Subcutaneous adipose tissue (tissue), 4 donors: Measurements from ENCODE around the gene CXCL14. TPM values are rescaled to one million over a fixed set of nuclear protein-coding genes. Genes with fewer than 3 reads are reported as not detected.

Source experiments
- total RNA-seq, 4 donors: library from RNA; depleted of rRNA; stranded (reverse); fragments of >200 nt; gene quantifications; one replicate each; pipeline ENCODE4 v1.1.0, GENCODE V29; 2016
- TF ChIP-seq, protein P1 (sequence below): fragments of 450-650 bp; IDR thresholded peaks from one replicate; pipeline ENCODE4 v1.5.1; 2016; ENCODE audit warnings: low read depth, mild to moderate bottlenecking, control low read depth, antibody characterized with exemption, moderate library complexity

Gene CXCL14
- total RNA-seq, 4 donors from 2014 or later, result 76.2 to 302 (median 136) TPM

DNA sequence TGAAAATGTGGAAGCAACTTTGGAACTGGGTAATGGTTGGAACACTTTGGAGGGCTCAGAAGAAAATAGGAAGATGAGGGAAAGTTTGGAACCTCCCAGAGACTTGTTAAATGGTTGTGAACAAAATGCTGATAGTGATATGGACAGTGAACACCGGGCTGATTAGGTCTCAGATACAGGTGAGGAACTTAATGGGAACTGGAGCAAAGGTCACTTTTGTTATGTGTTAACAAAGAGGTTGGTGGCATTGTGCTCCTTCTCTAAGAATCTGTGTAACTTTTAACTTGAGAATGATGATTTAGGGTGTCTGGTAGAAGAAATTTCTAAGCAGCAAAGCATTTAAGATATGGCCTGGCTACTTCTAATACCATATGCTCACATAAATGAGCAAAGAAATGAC lies 36.4 kb upstream of the CXCL14 start:
- TF ChIP-seq, protein P1, sequence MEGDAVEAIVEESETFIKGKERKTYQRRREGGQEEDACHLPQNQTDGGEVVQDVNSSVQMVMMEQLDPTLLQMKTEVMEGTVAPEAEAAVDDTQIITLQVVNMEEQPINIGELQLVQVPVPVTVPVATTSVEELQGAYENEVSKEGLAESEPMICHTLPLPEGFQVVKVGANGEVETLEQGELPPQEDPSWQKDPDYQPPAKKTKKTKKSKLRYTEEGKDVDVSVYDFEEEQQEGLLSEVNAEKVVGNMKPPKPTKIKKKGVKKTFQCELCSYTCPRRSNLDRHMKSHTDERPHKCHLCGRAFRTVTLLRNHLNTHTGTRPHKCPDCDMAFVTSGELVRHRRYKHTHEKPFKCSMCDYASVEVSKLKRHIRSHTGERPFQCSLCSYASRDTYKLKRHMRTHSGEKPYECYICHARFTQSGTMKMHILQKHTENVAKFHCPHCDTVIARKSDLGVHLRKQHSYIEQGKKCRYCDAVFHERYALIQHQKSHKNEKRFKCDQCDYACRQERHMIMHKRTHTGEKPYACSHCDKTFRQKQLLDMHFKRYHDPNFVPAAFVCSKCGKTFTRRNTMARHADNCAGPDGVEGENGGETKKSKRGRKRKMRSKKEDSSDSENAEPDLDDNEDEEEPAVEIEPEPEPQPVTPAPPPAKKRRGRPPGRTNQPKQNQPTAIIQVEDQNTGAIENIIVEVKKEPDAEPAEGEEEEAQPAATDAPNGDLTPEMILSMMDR, result no peak

- TF ChIP-seq, protein P1, result no peak
Measured at GRCh38 chr5:135609981-135610380, 31.2 kb upstream of the CXCL14 start.

- TF ChIP-seq, protein P1, result no peak
Measured at GRCh38 chr5:135608761-135609443, 30.1 kb upstream of the CXCL14 start.

GRCh38 chr5:135608361-135608760 lies 29.6 kb upstream of the CXCL14 start:
- TF ChIP-seq, protein P1, result no peak

DNA sequence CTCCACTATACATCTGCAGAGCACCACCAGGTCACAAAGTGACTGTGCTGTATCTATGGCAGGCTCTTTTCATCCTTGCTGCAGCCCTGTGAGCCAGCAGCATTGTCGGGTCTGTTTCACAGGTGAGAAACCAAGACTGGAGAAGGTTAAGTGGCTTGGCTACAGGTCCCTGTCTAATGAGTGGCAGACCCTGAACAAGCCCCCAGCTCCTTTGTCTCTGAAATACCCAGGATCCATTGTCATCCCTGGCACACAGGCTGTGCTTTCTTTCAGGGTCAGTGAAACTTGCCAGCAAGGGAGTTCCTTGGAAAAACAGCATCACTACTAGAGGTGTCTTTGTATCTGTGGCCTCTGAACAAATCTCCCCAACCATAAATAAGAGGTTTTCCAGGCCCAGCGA lies 27.6 kb upstream of the CXCL14 start:
- TF ChIP-seq, protein P1, result no peak

DNA sequence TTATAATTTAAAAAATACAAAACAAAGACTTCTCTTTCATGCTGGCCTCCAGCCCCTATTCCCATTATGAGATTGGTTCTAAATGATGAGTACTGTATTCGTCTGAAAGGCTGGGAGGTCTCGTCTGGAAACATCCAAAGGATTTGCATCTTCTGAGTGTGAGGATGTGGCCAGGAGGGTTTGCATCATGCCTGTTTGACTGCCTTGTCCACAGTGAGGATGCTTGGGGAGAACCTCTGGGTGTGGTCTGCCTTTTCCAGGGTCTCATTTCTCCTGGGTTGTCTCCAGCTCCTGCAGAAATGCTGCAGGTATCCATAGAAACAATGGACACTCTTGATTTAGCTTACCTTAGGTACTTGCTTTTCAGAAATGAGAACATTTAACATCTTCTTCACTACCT lies 26.4 kb upstream of the CXCL14 start:
- TF ChIP-seq, protein P1, result no peak

GRCh38 chr5:135604056-135604455 lies 25.3 kb upstream of the CXCL14 start:
- TF ChIP-seq, protein P1, result no peak
